DOHH2 (cell line): ENCODE measurements around the gene ACP4.

ENCODE experiments used
- H3F3A ChIP-seq: fragments of 200-600 bp; sonication (generic), shearing (Covaris generic); 2 replicates; pipeline ENCODE4 v1.6.0; 2016; ENCODE audit warnings: antibody characterized with exemption, mild to moderate bottlenecking; ENCODE audit not compliant: control insufficient read depth, insufficient read depth
- H3K27ac ChIP-seq: fragments of 200-600 bp; sonication (generic); 2 replicates; pipeline ENCODE4 v1.5.1; 2014; ENCODE audit warnings: low read depth, mild to moderate bottlenecking, low read length, moderate library complexity
- H3K27me3 ChIP-seq: fragments of 200-600 bp; sonication (generic); 2 replicates; pipeline ENCODE4 v1.6.1; 2014; ENCODE audit warnings: mild to moderate bottlenecking, low read length, mixed read lengths; ENCODE audit not compliant: control insufficient read depth
- H3K36me3 ChIP-seq: fragments of 200-600 bp; sonication (generic); 2 replicates; pipeline ENCODE4 v1.6.1; 2014; ENCODE audit warnings: mild to moderate bottlenecking, low read length, moderate library complexity, mixed read lengths; ENCODE audit not compliant: control insufficient read depth
- H3K4me1 ChIP-seq: fragments of 200-600 bp; sonication (generic); 2 replicates; pipeline ENCODE4 v1.6.1; 2014; ENCODE audit warnings: mild to moderate bottlenecking, low read length, mixed read lengths; ENCODE audit not compliant: control insufficient read depth
- H3K4me2 ChIP-seq: fragments of 200-600 bp; sonication (generic); 2 replicates; pipeline ENCODE4 v1.6.0; 2014; ENCODE audit warnings: mild to moderate bottlenecking, low read length, moderate library complexity
- H3K4me3 ChIP-seq: fragments of 200-600 bp; sonication (generic); 2 replicates; pipeline ENCODE4 v1.5.1; 2014; ENCODE audit warnings: mild to moderate bottlenecking, low read length, mixed read lengths
- H3K79me2 ChIP-seq: fragments of 200-600 bp; sonication (generic); 2 replicates; pipeline ENCODE4 v1.6.1; 2014; ENCODE audit warnings: mild to moderate bottlenecking, low read length, mixed read lengths; ENCODE audit not compliant: control insufficient read depth
- H3K9me2 ChIP-seq: fragments of 200-600 bp; sonication (generic); replicated peaks from 2 replicates; pipeline ENCODE4 v1.6.1; 2014; ENCODE audit warnings: mild to moderate bottlenecking, low read length, mixed read lengths; ENCODE audit not compliant: control insufficient read depth
- H3K9me3 ChIP-seq: fragments of 200-600 bp; sonication (generic); 2 replicates; pipeline ENCODE4 v1.6.1; 2014; ENCODE audit warnings: antibody characterized with exemption, low read length, mixed read lengths; ENCODE audit not compliant: control insufficient read depth, insufficient read depth
- H4K20me1 ChIP-seq: fragments of 200-600 bp; sonication (generic); 2 replicates; pipeline ENCODE4 v1.6.0; 2014; ENCODE audit warnings: low read depth, mild to moderate bottlenecking, antibody characterized with exemption, low read length, moderate library complexity; ENCODE audit not compliant: control insufficient read depth, insufficient read depth
- CTCF ChIP-seq: fragments of 200-600 bp; sonication (generic); IDR thresholded peaks from one replicate; pipeline ENCODE4 v1.5.1; 2014; ENCODE audit warnings: antibody characterized with exemption, mild to moderate bottlenecking, low read depth, low read length; ENCODE audit not compliant: poor library complexity, severe bottlenecking
- EZH2phosphoT487 ChIP-seq: fragments of 200-600 bp; sonication (generic); IDR thresholded peaks from 2 replicates; pipeline ENCODE4 v1.6.1; 2017; ENCODE audit warnings: borderline replicate concordance, mild to moderate bottlenecking, antibody characterized with exemption, low read length, moderate library complexity, mixed read lengths

Gene ACP4

DNA sequence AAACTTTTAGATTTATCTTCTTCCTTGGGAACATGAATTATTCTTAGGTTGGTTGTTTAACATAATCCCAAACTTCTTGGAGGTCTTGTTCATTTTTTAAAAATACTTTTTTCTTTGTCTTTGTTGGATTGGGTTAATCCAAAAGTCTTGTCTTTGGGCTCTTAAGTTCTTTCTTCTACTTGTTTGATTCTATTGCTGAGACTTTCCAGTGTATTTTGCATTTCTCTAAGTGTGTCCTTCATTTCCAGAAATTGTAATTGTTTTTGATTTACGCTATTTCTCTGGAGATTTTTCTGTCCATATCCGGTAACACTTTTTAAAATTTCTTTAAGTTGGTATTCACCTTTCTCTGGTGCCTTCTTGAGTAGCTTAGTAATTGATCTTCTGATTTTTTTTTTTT, 53.0 kb downstream of the ACP4 start:
- H3K36me3 ChIP-seq = no peaks in the 10 kb centered on the region
- no peak overlapping the region for H3K4me2 ChIP-seq
- no peaks in the 10 kb centered on the region for H3F3A ChIP-seq
- no peaks in the 10 kb centered on the region for H3K9me3 ChIP-seq
- no peak for TF ChIP-seq CTCF
- TF ChIP-seq EZH2phosphoT487 = no peak
- no peaks in the 10 kb centered on the region for H3K9me2 ChIP-seq
- H3K79me2 ChIP-seq = no peaks in the 10 kb centered on the region
- H3K4me3 ChIP-seq = no peak overlapping the region
- no peak overlapping the region for H3K27ac ChIP-seq
- no peaks in the 10 kb centered on the region for H4K20me1 ChIP-seq
- H3K27me3 ChIP-seq = peaks cover 3% of the 10 kb centered on the region; the same call in 1 of the 2 replicates
- H3K4me1 ChIP-seq = no peaks in the 10 kb centered on the region

DNA sequence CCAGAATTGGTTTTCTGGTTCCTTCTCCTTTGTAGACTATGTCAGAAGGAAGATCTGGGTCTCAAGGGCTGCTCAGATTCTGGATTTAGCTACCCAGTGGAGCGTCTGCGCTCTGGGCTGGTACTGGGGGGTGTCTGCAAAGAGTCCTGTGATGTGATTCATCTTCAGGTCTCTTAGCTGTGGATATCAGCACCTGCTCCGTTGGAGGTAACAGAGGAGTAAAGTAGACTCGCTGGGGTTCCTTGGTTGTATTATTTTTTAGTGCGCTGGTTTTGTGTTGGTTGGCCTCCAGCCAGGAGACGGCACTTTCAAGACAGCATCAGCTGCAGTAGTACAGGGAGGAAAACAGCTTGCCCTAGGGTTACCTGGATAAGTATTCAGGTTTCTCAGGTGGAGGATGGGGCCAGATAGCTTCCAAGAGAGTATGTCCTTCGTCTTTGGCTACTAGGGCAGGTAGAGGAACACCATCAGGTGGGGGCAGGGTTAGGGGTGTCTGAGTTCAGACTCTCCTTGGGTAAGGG, 53.5 kb downstream of the ACP4 start:
- Histone ChIP-seq H3F3A (no peaks in the 10 kb centered on the region), H3K36me3 (no peaks in the 10 kb centered on the region), H3K79me2 (no peaks in the 10 kb centered on the region), H3K9me3 (no peaks in the 10 kb centered on the region), H4K20me1 (no peaks in the 10 kb centered on the region), H3K27ac (no peak overlapping the region), H3K4me3 (no peak overlapping the region), H3K4me1 (no peaks in the 10 kb centered on the region), H3K27me3 (peaks cover 9% of the 10 kb centered on the region), H3K9me2 (no peaks in the 10 kb centered on the region), H3K4me2 (no peak overlapping the region)
- no peak for TF ChIP-seq EZH2phosphoT487
- no peak for TF ChIP-seq CTCF

DNA sequence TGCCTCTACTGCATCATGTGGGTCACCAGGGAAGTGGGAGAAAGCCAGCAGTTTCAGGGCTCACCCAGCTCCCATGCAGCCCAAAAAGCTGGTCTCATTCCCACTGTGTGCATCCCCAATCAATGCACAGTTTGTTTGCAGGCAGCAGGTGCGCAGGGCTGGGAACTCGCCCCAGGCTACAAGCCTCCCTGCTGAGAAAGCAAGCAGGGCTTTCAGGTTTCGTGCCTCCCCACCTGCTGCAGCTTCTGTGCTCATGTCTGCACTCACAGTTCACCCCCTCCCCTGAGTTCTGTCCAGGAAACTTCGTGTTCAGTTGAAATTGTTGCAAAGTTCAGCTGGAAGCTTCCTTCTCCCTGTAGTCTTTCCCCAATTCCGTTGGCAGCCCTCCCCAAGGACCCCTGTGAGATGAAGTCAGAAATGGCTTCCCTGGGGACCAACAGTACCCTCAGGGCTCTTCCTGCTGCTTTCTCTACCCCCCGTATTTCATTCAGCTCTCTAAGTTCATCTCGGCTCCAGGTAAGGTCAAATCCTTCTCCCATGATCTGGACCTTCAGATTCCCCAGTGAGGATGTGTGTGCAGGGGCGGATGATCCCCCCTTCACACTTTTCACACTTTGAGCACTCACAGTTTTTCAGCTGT, 54.2 kb downstream of the ACP4 start:
- no peaks in the 10 kb centered on the region for H3F3A ChIP-seq
- no peak overlapping the region for H3K27ac ChIP-seq
- no peaks in the 10 kb centered on the region for H3K9me2 ChIP-seq
- no peaks in the 10 kb centered on the region for H3K9me3 ChIP-seq
- H4K20me1 ChIP-seq = no peaks in the 10 kb centered on the region
- TF ChIP-seq CTCF (no peak), EZH2phosphoT487 (no peak)
- no peak overlapping the region for H3K4me3 ChIP-seq
- H3K4me1 ChIP-seq = no peaks in the 10 kb centered on the region
- H3K79me2 ChIP-seq = no peaks in the 10 kb centered on the region
- H3K27me3 ChIP-seq = peaks cover 12% of the 10 kb centered on the region
- H3K36me3 ChIP-seq = no peaks in the 10 kb centered on the region
- H3K4me2 ChIP-seq = no peak overlapping the region
